HG03196 (cell line): ENCODE measurements around the gene ATP11A.

Experiments
- ATAC-seq: cut with Tn5 transposase; IDR thresholded peaks from one replicate; pipeline ENCODE4 v1.9.1; 2021; ENCODE audit not compliant: unreplicated experiment

The ATP11A gene

DNA sequence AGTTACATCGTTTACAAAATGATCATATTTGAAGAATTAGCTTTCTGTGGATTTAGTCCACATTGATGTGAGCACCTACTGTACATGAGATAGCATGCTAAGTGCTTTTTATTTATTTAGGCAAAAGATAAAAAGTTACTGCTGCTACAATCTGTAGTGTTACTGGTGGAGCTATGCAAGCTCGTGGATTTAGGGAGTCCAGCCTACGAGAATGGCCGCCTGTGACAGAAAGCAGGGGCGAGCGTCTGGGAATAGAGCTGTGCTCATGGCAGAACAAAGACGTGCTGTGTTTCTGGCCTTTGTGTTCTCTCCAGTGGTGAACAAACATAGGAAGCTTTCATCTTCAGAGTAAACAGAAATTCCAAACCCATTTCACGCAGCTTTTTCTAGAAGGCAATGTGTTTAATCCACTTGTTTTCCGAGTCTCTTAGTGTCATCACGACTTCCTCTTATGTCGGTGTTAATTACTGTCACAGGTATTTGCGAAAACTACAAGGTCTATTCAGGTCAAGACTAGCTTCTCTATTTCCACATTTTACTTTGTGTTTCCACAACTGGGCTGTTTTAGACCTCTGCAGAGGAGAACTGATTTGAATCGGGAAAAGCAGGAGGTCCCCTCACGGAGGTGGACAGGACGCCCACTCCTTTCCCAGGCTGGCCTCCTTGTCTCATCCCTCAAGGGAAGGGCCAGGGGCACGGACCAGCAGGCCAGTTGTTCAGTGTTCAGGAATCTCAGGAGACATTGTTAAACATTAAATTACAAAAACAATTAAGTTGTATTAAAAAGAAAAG is 67.3 kb downstream of the ATP11A start:
- ATAC-seq = no peak

DNA sequence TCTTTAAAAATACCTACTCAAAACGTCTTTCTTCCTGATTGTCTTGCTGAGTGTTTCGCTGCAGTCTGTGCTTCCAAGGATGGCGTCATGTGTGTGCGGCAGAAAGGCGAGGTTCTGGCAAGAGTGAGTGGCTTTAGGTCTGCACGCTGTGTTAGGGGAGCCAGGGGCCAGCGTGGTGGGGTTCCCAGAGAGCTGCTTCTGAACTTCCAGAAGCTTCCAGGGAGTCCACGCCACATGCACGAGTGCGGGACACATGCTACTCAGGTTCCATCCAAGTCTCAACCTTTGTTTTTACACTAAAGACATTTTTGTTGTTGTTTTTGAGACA is 67.9 kb downstream of the ATP11A start:
- ATAC-seq = no peak

DNA sequence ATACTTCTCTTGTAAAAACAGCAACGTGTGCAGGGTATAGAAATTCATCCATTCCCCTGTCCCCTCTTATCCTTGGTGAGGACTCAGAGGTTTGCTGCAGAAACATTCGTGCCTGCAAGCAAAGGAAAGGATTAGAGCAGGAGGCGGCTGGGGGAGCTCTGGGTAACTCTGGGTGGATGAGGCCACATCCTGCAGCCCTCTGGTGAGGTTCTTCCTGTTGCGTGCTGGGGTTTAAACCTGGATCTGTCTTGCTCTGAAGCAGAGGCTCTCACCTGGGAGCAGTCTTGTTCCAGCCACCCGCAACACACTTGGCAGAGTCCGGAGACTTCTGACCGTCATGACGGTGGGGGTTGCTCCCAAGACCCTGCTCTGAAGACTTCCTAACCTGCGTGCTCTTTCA is 69.2 kb downstream of the ATP11A start:
- ATAC-seq = no peak

DNA sequence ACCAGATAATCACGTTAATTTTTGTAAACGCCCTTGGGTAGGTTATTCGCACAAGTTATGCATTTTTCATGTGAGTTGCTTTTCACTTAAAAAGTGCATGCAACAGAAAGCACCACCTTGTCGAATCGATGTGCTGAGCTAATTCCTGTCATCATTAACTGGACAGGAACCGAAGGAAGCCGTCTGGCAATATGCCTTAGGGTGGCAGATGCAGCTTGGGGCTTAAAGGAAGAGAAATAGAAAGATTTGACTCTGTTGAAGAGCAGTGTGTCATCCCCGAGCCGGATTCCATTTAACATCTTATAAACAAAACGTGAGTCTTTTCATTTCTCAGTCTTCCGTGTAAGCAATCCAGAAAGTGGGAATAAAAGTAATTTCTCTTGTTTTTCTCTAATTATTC is 70.0 kb downstream of the ATP11A start:
- no peak for ATAC-seq

DNA sequence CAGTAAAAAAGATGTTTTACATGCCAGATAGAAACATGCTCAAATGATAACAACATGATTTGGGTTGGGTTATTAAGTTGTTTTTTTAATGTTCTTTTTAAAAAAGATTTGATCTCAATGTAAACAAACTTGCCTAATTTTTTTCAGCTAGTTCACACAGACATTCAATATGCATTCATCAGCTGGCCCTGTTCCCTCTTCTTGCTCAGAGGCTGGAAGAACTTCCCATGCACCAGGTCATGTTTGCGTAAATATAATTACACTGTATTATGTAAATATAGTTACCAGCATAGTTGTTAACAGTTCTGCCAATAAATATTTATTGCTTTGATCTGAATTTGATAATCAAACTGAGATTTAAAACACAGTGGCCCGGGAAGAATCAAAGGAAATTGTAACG is 70.6 kb downstream of the ATP11A start:
- ATAC-seq = no peak

DNA sequence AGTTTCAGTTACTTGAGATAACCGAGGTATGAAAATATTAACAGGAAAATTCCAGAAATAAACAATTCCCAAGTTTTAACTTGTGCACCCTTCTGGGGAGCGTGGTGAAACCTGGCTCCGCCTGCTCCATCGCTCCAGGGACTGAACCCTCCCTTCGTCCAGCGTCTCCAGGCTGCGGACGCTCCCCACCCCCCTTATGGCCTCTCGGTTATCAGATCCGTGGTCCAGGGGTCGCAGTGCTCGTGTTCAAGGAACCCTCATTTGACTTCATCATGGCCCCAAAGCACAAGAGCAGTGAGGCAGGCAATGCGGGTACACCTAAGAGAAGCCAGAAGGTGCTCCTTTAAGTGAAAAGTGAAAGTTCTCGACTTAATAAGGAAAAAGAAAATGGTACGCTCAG is 71.1 kb downstream of the ATP11A start:
- ATAC-seq = no peak

DNA sequence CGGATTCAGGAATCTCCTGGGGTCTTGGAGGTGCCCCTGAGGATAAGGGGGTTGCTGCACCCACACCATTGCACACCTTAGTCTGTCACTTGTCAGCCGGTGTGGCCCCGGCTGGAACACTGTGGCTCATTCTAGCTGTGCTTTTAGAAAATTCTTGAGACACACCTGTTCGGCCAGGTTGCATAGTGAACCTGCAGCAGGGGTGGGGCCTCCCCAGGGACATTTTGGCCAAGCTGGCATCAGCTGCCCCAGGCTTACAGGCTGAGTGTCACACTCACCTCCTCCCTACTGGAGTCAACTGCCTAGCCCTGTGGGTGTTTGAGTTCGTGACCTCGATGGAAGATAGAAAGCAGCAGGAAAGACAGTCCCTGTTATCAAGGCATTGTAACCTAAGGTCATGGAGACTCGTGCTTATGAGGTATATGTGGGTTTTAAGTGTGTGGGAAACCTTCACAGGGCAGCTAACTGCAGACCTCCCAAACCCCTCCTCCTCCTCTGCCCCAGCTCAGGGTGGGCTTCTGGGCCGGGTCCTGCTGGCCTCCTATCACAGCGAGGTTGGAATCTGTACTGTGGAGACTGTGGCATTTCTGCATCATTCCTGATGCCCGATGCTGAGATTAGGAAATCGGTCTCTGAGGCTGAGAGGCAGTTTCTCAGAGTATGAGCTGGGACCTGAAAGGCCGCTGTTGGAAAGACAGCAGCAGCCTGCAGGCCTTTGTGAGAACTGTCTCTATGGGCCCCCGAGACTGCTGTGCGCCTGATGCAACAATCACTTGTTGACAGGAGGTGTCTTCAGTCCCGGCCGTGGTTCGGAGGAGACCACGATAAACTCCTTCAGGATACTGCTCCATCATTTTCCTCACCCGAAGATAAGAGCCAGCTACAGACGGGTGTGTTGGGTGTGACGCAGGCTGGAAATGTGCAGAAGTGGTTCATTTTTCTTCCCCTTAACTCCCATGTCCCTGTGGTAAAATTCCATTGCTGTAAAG is 72.2 kb downstream of the ATP11A start:
- ATAC-seq = no peak

DNA sequence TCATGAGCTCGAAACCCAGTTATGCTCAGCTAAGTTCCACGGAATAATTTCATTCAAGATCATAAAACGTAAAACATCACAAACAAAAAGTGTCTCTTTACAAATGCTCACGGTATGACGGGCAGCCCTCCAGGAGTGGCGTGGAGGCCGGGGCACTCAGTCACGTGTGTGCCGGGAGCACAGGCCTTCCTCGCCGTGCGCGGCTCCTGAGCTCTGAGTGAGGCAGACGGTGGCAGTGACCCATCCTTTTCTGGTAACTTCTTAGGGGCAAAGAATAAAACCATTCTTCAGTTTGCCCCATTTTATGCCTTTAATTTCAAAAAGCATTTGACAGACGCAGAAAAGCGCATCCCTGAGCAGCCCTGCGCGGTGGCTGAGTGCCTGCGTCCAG is 72.8 kb downstream of the ATP11A start:
- no peak for ATAC-seq

DNA sequence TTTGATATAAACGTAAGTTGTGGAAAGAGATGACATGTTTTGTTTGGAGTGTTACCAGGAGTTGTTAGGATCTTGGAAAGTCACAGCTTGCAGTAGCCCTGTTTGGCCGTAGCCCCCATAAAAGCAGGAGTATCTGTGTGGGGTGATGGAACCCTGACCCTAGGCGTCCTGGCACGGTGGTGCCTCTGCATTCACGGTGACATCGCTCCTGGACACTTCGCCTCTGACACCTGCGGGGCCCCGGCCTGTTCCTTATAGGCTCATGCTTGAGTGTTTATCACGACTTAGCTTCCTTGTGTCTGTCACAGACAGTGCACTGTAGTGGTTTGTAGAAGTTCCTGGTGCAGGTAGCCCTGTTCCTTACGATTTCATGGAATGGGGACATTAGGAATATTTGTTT is 74.2 kb downstream of the ATP11A start:
- no peak for ATAC-seq

DNA sequence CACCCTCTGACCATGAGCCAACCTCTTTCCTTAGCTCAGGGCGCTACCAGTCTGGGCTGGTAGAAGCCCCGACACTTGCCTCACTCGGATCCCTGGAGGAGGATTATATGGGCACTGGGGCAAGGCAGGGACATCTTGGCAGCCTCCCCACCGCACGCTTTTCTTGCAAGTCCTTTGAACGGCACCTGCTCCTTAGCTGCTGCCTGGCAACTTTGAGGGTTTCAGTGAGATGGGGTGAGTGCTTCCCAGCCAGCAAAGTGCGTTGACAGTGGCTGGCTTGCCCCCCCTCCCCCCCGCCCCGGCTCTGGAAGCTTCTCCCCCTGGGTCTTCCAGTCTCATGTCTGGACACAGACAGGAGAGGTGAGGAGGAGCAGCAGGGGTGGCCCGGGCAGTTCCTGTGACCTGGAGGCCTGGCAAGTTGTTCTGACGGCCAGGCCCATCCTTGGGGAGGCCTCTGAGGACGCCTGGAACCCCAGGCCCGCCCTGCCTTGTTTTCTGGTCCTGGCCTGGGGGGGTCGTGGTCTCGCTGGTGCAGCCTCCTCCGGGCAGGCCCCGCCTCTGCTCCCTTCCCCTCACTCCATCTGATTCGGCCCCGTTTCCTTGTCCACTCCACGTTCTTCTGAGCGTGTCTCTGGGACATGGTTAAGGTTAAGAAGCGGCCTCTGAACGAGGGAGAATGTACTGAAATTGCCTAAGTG is 75.2 kb downstream of the ATP11A start:
- ATAC-seq = no peak

DNA sequence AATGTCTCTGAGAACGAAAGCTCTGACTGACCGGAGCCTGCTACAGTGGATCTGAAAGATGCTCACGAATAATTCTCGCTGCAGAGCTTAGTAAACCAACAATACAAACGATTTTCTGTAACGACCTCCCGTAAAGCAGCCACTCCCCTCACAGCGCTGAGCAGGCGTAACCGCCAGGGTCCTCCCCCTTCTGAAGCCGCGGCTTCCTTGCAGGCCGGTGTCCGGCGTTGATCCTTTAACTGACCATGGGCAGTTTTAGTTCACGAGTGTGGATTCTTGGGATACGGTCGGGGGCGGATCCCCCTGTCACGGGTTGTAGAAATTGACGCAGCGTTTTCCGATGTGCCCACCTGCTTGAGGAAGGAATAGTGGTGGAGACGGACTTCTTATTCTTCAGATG is 75.9 kb downstream of the ATP11A start:
- no peak for ATAC-seq

DNA sequence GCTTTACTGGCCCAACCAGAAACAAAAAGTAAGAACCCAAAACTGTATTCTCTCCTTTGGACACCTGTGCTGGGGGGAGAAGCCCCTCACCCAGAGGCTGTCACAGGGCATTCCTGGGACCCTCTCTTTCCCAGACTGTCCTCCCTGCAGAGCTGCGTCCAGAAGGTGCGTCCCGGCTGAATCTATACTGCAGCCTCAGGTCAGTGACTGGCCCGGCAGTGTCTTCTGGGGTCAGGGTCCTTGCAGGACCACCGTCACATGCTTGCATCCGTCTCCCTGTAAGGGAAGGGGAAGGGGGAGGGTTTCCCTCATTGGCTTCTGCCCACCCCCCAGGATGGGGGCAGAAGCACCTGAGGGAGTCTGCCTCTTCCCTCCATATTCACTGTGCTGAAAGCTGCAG is 76.5 kb downstream of the ATP11A start:
- no peak for ATAC-seq

DNA sequence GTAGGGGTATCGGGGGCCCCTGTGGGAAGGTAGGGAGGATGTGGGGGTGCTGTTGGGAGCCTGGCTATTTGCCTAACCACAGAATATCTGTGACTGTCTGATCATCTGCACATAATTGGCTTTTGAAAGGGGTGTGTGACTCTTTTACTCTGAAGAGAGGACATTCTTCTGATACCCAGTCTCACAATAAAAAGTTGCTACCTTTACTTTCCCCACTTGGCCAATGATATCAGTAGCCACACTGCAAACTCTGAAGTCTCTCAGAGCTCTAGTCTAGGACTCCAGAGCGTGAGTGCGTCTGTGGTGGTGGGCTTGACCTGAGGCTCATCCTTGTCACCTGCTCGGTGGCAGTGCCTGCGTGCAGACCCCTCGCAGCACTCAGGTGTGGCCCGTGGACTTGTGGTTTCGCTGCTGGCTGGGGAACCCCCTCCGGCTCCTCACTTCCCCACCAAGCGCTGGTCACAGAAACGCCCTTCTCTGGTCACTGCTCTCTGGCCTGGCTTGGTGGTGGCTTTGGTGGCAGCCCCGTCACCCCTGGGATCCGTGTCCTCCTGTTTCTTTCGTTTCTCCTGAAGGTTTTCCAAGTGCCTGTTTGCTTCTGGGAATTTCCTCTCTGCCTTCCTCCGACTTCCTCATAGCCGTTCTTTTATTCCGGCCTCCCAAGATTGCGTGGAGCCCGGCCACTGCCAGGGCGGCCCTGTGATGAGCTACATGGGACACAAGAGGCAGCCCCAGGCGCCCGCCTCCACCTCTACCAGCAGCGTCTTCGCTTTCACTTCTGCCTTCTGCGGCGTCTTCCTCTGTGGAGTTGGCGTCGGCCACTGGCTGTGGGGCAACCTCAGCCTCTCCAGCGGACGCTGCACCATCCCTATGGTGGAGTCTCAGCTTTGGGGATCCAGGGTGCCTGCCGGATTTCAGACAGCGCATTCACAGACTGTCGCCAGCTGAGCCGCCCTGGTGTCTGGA is 78.0 kb downstream of the ATP11A start:
- ATAC-seq = peak; percentile 48

DNA sequence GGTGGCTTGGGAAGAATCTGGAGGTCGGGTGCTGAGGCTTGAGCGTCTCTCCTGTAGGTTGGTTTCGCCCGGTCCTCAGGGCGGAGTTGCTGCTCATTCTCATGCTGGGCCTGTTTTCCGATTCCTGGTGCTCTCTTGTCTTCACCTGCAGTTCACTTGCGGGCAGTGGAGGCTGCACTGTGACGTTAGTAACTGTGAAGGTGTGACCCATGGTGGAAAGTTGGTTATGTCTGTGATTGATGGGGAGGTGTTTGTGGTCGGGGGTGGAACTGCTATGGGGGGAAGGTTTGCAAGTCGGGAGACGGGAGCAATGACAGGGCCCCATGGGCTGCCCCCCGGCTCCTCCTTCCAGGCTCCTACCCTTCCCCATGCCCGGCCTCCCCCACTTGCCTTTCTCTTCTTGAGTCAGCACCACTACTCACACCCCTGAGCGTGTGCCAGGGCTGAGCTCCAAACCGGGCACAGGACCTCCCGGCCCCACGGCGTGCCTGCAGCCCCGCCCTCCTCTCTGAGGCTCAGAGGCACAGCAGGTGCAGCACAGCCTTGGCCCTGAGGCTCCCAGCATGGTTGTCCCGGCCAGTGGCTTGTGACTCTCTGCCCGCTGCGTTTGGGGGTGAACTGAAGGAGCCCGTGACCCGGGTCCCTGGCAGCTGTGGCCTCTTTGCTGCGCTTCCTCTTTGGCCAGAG is 79.1 kb downstream of the ATP11A start:
- no peak for ATAC-seq

DNA sequence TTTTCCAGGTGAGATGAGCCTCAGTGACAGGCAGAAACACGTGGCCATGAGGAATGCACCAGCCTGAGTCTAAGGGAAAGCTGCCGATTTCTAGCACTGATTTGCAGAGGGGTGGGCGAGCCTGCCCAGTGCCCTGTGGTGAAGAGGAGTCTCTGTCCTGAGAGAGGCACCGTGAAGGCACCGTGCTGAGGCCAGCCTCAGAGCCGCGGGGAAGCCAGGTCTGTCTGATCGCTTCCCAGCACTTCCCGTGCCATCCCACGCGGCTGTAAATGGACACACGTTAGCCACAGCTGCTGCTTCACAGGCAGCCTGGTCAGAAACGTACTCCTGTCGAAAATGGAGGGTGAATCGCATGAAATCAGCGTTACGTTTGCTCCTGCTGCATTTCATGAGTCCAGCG is 79.8 kb downstream of the ATP11A start:
- ATAC-seq = no peak

DNA sequence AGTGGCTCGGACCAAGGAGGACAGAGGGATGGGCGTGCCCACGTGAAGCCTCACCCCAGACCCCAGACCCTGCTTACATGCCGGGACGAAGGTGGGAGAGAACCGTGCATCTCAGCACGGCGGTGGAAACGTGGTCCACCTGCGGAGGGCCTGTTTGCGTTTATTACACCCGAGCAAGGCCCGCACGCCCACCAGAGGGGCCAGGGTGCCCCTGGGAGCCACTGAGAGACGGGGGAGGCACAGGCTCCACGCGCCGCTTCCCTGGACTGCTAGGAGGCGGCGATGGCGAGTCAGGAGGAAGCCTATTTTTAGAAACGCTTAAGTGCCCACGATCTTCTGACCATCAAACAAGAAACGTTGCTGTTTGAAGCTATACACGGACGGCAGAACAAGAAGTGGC is 80.7 kb downstream of the ATP11A start:
- no peak for ATAC-seq

DNA sequence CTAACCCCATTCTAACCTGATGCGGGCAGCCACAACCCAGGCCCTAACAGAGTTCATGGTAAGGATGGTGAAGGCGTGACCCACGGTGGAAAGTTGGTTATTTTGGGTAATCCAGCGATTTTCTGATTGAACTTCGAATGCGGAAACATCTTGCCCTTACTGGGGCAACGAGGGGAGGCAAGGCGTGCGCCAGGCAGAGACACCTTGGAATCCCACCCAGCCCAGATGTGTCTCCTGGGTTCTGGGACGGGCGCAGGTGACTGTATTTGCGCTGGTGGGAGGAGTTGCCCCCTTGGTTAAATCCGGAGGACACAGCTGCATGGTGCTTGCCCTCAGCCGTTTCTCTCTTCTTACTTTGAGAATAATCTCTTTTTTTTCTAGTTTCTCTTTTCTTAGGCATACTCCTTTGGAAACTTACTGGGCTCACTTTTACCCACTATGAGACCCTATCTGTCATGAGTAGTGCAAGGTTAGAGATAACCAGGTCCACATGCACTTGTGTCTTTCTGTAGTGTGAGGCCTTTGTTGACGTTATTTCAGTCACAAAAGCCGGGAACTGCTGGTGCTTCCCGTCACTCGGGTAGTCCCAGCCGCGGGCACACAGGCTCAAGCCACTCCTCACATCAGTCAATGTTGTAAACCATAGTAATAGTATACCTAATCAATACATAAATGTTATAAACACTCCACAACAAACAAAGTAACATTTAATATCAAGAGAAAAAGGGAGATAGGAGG is 81.5 kb downstream of the ATP11A start:
- no peak for ATAC-seq

DNA sequence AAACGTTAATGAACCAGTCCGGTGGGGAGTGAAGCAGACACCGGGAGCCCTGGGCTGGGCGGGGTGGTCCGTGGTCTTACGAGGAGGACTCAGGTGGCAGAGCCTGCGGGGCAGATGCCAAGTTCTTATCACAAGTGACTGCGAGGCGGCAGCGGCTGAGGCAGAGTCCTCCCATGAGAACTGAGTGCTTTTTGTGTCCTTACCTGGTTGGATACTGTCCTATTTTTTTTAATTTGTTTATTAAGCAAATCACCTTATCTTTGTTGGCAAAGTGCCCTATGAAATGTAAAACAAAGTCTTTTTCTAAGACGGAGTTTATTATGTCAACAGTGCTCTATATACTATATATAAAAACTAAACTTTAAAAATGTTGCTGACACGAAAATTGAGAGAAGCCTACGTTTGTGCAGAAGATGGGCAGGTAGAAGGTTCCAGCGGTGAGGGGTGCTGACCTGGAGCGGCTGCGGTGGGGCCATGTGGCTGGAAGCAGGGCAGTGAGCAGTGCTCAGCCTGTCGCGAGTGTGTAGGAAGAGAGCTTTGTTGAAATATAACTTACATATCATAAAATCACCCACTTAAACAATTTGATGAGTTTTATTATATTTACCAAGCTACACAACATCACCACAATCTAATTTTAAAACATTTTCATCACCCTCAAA is 82.2 kb downstream of the ATP11A start:
- ATAC-seq = no peak

DNA sequence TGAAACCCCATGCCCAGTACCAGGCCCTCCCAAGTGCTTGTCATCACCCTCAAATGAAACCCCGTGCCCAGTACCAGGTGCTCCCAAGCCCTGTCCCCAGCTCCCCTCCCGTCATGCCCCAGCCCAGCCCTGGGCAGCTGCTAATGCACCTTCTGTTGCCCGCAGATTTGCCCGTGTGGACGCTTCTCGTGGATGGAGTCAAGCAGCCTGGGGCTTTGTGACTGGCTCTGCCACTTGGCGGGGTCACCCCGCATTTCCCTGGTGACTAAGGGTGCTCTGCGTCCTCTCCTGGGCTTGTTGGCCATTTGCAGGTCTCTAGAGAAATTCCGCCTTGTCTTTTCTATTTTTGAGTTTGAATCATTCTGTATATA is 82.7 kb downstream of the ATP11A start:
- no peak for ATAC-seq
